ENCODE measurements around the gene SIT1. TPM values are rescaled to one million over a fixed set of nuclear protein-coding genes. Genes with fewer than 3 reads are reported as not detected.

Gene SIT1
- total RNA-seq, 1 experiment from 2014 or later: not detected

GRCh38 chr9:35674025-35674361 lies 23.3 kb upstream of the SIT1 start:
- no peaks in the 10 kb centered on the region for H3K27me3 ChIP-seq
- no peaks in the 10 kb centered on the region for H3K9me3 ChIP-seq (replicated peaks)
- H3K36me3 ChIP-seq: no peaks in the 10 kb centered on the region
- H3K4me3 ChIP-seq: no peak overlapping the region
- DNase-seq: no peak
- H3K27ac ChIP-seq: no peak overlapping the region
- H3K4me1 ChIP-seq: peaks cover 14% of the 10 kb centered on the region

GRCh38 chr9:35673132-35674024 lies 22.6 kb upstream of the SIT1 start, which contains the start of gene CA9:
Gene CA9 (plus strand): TSS chr9:35673928. CDS start chr9:35673960, 32 bp downstream.
- peaks cover 20% of the 10 kb centered on the region for H3K4me1 ChIP-seq
- H3K4me3 ChIP-seq: no peak within 1 kb of the TSS
- no peaks in the 10 kb centered on the region for H3K27me3 ChIP-seq
- H3K36me3 ChIP-seq: no peaks in the 10 kb centered on the region
- H3K27ac ChIP-seq: no peak within 1 kb of the TSS
- H3K9me3 ChIP-seq (replicated peaks): no peaks in the 10 kb centered on the region
- DNase-seq: no peak

GRCh38 chr9:35669331-35670145 lies 18.8 kb upstream of the SIT1 start:
- Histone ChIP-seq H3K4me3 (no peak overlapping the region), H3K9me3 (replicated peaks) (no peaks in the 10 kb centered on the region), H3K36me3 (no peaks in the 10 kb centered on the region), H3K4me1 (peaks cover 26% of the 10 kb centered on the region), H3K27ac (no peak overlapping the region), H3K27me3 (no peaks in the 10 kb centered on the region)
- peak; percentile 21 to 53 for DNase-seq

- DNase-seq: no peak
- Histone ChIP-seq H3K27ac (no peak overlapping the region), H3K4me1 (peaks cover 23% of the 10 kb centered on the region)
Observed at GRCh38 chr9:35667939-35668338, 17.2 kb upstream of the SIT1 start.

GRCh38 chr9:35666549-35666948 lies 15.8 kb upstream of the SIT1 start:
- no peaks in the 10 kb centered on the region for H3K27me3 ChIP-seq
- H3K4me3 ChIP-seq: no peak overlapping the region
- peaks cover 23% of the 10 kb centered on the region for H3K4me1 ChIP-seq
- H3K27ac ChIP-seq: no peak overlapping the region
- H3K9me3 ChIP-seq (replicated peaks): no peaks in the 10 kb centered on the region
- no peaks in the 10 kb centered on the region for H3K36me3 ChIP-seq
- no peak for DNase-seq

More at GRCh38 chr9:35667939-35668338, 17.2 kb upstream of the SIT1 start:
- no peaks in the 10 kb centered on the region for H3K36me3 ChIP-seq
- no peak overlapping the region for H3K4me3 ChIP-seq
- no peaks in the 10 kb centered on the region for H3K27me3 ChIP-seq
- H3K9me3 ChIP-seq (replicated peaks): no peaks in the 10 kb centered on the region

GRCh38 chr9:35666045-35666444 lies 15.3 kb upstream of the SIT1 start:
- no peaks in the 10 kb centered on the region for H3K27me3 ChIP-seq
- no peak for DNase-seq
- H3K36me3 ChIP-seq: no peaks in the 10 kb centered on the region
- H3K4me3 ChIP-seq: no peak overlapping the region
- H3K27ac ChIP-seq: no peak overlapping the region
- peaks cover 23% of the 10 kb centered on the region for H3K4me1 ChIP-seq
- no peaks in the 10 kb centered on the region for H3K9me3 ChIP-seq (replicated peaks)

- no peak for DNase-seq
- peak overlapping the region; percentile 64 for H3K4me3 ChIP-seq
- no peaks in the 10 kb centered on the region for H3K36me3 ChIP-seq
- no peaks in the 10 kb centered on the region for H3K27me3 ChIP-seq
- peaks cover 23% of the 10 kb centered on the region for H3K4me1 ChIP-seq
- H3K27ac ChIP-seq: peak overlapping the region; percentile 72; the same call in 1 of the 2 replicates
- no peaks in the 10 kb centered on the region for H3K9me3 ChIP-seq (replicated peaks)
Observed at GRCh38 chr9:35665471-35665818, 14.7 kb upstream of the SIT1 start.

GRCh38 chr9:35664531-35665470 lies 14.1 kb upstream of the SIT1 start, which contains the start of gene ARHGEF39:
Gene ARHGEF39 (minus strand): TSS chr9:35665195. CDS start chr9:35665169, 26 bp downstream.
- Histone ChIP-seq H3K9me3 (replicated peaks) (no peaks in the 10 kb centered on the region), H3K27ac (peak within 1 kb of the TSS; percentile 72), H3K4me3 (peak within 1 kb of the TSS; percentile 64), H3K27me3 (no peaks in the 10 kb centered on the region), H3K4me1 (peaks cover 20% of the 10 kb centered on the region), H3K36me3 (no peaks in the 10 kb centered on the region)
- DNase-seq: peak; percentile 85

GRCh38 chr9:35662437-35662836 lies 11.7 kb upstream of the SIT1 start:
- H3K4me3 ChIP-seq: no peak overlapping the region
- no peak for DNase-seq
- H3K27me3 ChIP-seq: no peaks in the 10 kb centered on the region
- peaks cover 6% of the 10 kb centered on the region; the same call in 1 of the 2 replicates for H3K4me1 ChIP-seq
- H3K27ac ChIP-seq: no peak overlapping the region
- H3K36me3 ChIP-seq: no peaks in the 10 kb centered on the region
- H3K9me3 ChIP-seq (replicated peaks): no peaks in the 10 kb centered on the region

- peaks cover 6% of the 10 kb centered on the region; the same call in 1 of the 2 replicates for H3K4me1 ChIP-seq
- H3K9me3 ChIP-seq (replicated peaks): no peaks in the 10 kb centered on the region
- H3K27ac ChIP-seq: no peak overlapping the region
- no peak for DNase-seq
- H3K36me3 ChIP-seq: no peaks in the 10 kb centered on the region
- no peak overlapping the region for H3K4me3 ChIP-seq
- no peaks in the 10 kb centered on the region for H3K27me3 ChIP-seq
Observed at GRCh38 chr9:35661756-35662350, 11.1 kb upstream of the SIT1 start.

GRCh38 chr9:35660966-35661415 lies 10.3 kb upstream of the SIT1 start:
- Histone ChIP-seq H3K27me3 (no peaks in the 10 kb centered on the region), H3K9me3 (replicated peaks) (no peaks in the 10 kb centered on the region), H3K27ac (no peak overlapping the region), H3K4me3 (no peak overlapping the region), H3K4me1 (peaks cover 2% of the 10 kb centered on the region; the same call in 1 of the 2 replicates), H3K36me3 (no peaks in the 10 kb centered on the region)
- no peak for DNase-seq

GRCh38 chr9:35659340-35659739 lies 8.6 kb upstream of the SIT1 start:
- H3K4me3 ChIP-seq: no peak overlapping the region; the same call in 1 of the 2 replicates
- no peak overlapping the region for H3K27ac ChIP-seq
- no peaks in the 10 kb centered on the region for H3K27me3 ChIP-seq
- H3K9me3 ChIP-seq (replicated peaks): no peaks in the 10 kb centered on the region
- DNase-seq: no peak
- H3K36me3 ChIP-seq: no peaks in the 10 kb centered on the region
- no peaks in the 10 kb centered on the region; the same call in 1 of the 2 replicates for H3K4me1 ChIP-seq

GRCh38 chr9:35658968-35659220 lies 8.2 kb upstream of the SIT1 start:
- DNase-seq: peak in 1 of 2 experiments; percentile 34
- Histone ChIP-seq H3K27ac (0 out of 2 replicates have a peak overlapping the region, but pooled peaks have one; percentile 96), H3K4me1 (no peaks in the 10 kb centered on the region), H3K4me3 (peak overlapping the region; percentile 83), H3K36me3 (no peaks in the 10 kb centered on the region), H3K9me3 (replicated peaks) (no peaks in the 10 kb centered on the region), H3K27me3 (no peaks in the 10 kb centered on the region)

All from SJCRH30 (cell line).